H1 (cell line): ENCODE results near the gene NOTCH4. TPM values are rescaled to one million over a fixed set of nuclear protein-coding genes. Genes with fewer than 3 reads are reported as not detected.

Experiments used
- CTCF ChIA-PET: fragments of 300-600 bp; sonication (Branson Sonifier 250); formaldehyde crosslinking; loops from one replicate; lab custom pipeline; 2021; ENCODE audit not compliant: partially characterized antibody; lab: Charles Lee
- POLR2A ChIA-PET: fragments of 300-600 bp; sonication (Branson Sonifier 250); formaldehyde crosslinking; loops from one replicate; lab custom pipeline; 2021; ENCODE audit warnings: inconsistent platforms; ENCODE audit not compliant: partially characterized antibody; lab: Charles Lee
- DNase-seq, 2 experiments: peaks; one replicate each; pipeline versions ENCODE4 v3.0.0 to v3.0.0-alpha.2; 2010 to 2022; ENCODE audit warnings: low spot score in 2 of 2, low read depth in 1 of 2, mixed read lengths in 1 of 2
- FAIRE-seq: peaks from 2 replicates; lab custom pipeline; 2011; peaks lifted over from hg19 to GRCh38; lab: Jason Lieb, UNC
- H2AFZ ChIP-seq: 2 replicates; pipeline ENCODE4 v1.8.1; 2012; ENCODE audit warnings: low read length, inconsistent platforms
- H2AK5ac ChIP-seq: 2 replicates; pipeline ENCODE4 v1.6.1; 2013; ENCODE audit warnings: low read depth, low read length
- H2BK120ac ChIP-seq: replicated peaks from 2 replicates; pipeline ENCODE3; 2013; ENCODE audit warnings: low read depth, low read length, inconsistent platforms
- H2BK12ac ChIP-seq: 2 replicates; pipeline ENCODE4 v1.6.1; 2013; ENCODE audit warnings: low read depth, low read length
- H2BK15ac ChIP-seq: 2 replicates; pipeline ENCODE4 v1.6.1; 2013; ENCODE audit warnings: low read length
- H2BK20ac ChIP-seq: 2 replicates; pipeline ENCODE4 v1.6.1; 2013; ENCODE audit warnings: low read length
- H2BK5ac ChIP-seq: 2 replicates; pipeline ENCODE4 v1.6.1; 2013; ENCODE audit warnings: low read depth, low read length
- H3K14ac ChIP-seq: 2 replicates; pipeline ENCODE4 v1.6.1; 2013; ENCODE audit warnings: inconsistent platforms; ENCODE audit not compliant: insufficient read length
- H3K18ac ChIP-seq: 2 replicates; pipeline ENCODE4 v1.6.1; 2013; ENCODE audit warnings: low read length; ENCODE audit errors: extremely low read depth
- H3K23ac ChIP-seq: 2 replicates; pipeline ENCODE4 v1.6.1; 2013; ENCODE audit warnings: inconsistent platforms; ENCODE audit not compliant: insufficient read length
- H3K23me2 ChIP-seq: 2 replicates; pipeline ENCODE4 v1.6.1; 2013; ENCODE audit warnings: low read depth, low read length
- H3K27ac ChIP-seq: 2 replicates; pipeline ENCODE4 v1.6.1; 2011; ENCODE audit warnings: low read depth, low read length, inconsistent platforms
- H3K27me3 ChIP-seq, 4 experiments: replicated peaks in 1 of 4; 1 replicate in 1 of 4; 2 replicates in 3 of 4; pipeline versions ENCODE4 v1.6.1 to v1.8.1; 2011 to 2013; ENCODE audit warnings: low read length in 3 of 4, mild to moderate bottlenecking in 3 of 4, inconsistent platforms in 2 of 4, mixed read lengths in 2 of 4, moderate library complexity in 1 of 4; ENCODE audit not compliant: control insufficient read depth in 3 of 4, insufficient read depth in 3 of 4; ENCODE audit errors: extremely low read depth in 1 of 4
- H3K36me3 ChIP-seq, 4 experiments: 2 replicates each; pipeline versions ENCODE4 v1.6.1 to v1.8.1; 2011 to 2013; ENCODE audit warnings: mild to moderate bottlenecking in 4 of 4, low read length in 3 of 4, moderate library complexity in 2 of 4, control low read depth in 1 of 4, inconsistent platforms in 1 of 4; ENCODE audit not compliant: insufficient read depth in 4 of 4, control insufficient read depth in 2 of 4
- H3K4ac ChIP-seq: replicated peaks from 2 replicates; pipeline ENCODE3; 2013; ENCODE audit warnings: low read length, low read depth, mixed read lengths, inconsistent platforms; ENCODE audit not compliant: insufficient read length
- H3K4me1 ChIP-seq, 4 experiments: replicated peaks in 1 of 4; 1 replicate in 1 of 4; 2 replicates in 3 of 4; pipeline versions ENCODE4 v1.6.1 to v1.8.1; 2011 to 2013; ENCODE audit warnings: low read length in 3 of 4, inconsistent platforms in 2 of 4, mixed read lengths in 1 of 4; ENCODE audit not compliant: insufficient read depth in 4 of 4, control insufficient read depth in 3 of 4
- H3K4me2 ChIP-seq, 2 experiments: 2 replicates each; pipeline versions ENCODE4 v1.6.1 to v1.8.1; 2011 to 2013; ENCODE audit warnings: low read depth in 2 of 2, low read length in 2 of 2, control low read depth in 1 of 2, inconsistent platforms in 1 of 2, mild to moderate bottlenecking in 1 of 2; ENCODE audit not compliant: insufficient read depth in 1 of 2
- H3K4me3 ChIP-seq, 4 experiments: fragments of 200-600, 300-600 bp in 1 of 4; sonication (generic), shearing (Covaris generic), sonication (Bioruptor Twin) in 1 of 4; 2 replicates each; pipeline versions ENCODE4 v1.5.1 to v1.8.1; 2011 to 2016; ENCODE audit warnings: low read length in 4 of 4, low read depth in 3 of 4, control low read depth in 2 of 4, inconsistent platforms in 2 of 4, mild to moderate bottlenecking in 2 of 4, mixed read lengths in 1 of 4, moderate library complexity in 1 of 4; ENCODE audit not compliant: insufficient read depth in 2 of 4; ENCODE audit errors: extremely low read depth in 1 of 4
- H3K56ac ChIP-seq: replicated peaks from 2 replicates; pipeline ENCODE3; 2013; ENCODE audit warnings: low read depth, mild to moderate bottlenecking, mixed read lengths, low read length, inconsistent platforms; ENCODE audit not compliant: insufficient read length
- H3K79me1 ChIP-seq: 2 replicates; pipeline ENCODE4 v1.6.1; 2013; ENCODE audit warnings: low read depth, low read length, control low read depth
- H3K79me2 ChIP-seq, 2 experiments: 2 replicates each; pipeline versions ENCODE4 v1.6.1 to v1.8.1; 2012 to 2013; ENCODE audit warnings: low read length in 2 of 2, mild to moderate bottlenecking in 2 of 2, inconsistent platforms in 1 of 2; ENCODE audit not compliant: insufficient read depth in 2 of 2, control insufficient read depth in 1 of 2
- H3K9ac ChIP-seq, 4 experiments: replicated peaks in 1 of 4; 1 replicate in 1 of 4; 2 replicates in 3 of 4; pipeline versions ENCODE4 v1.6.1 to v1.8.1; 2011 to 2013; ENCODE audit warnings: low read depth in 3 of 4, low read length in 3 of 4, control low read depth in 2 of 4, mild to moderate bottlenecking in 2 of 4, moderate library complexity in 2 of 4, inconsistent platforms in 1 of 4; ENCODE audit errors: extremely low read depth in 1 of 4
- H3K9me3 ChIP-seq, 2 experiments: 2 replicates each; pipeline versions ENCODE4 v1.6.1 to v1.8.1; 2012 to 2013; ENCODE audit warnings: mild to moderate bottlenecking in 2 of 2, moderate library complexity in 2 of 2, control low read depth in 1 of 2, inconsistent platforms in 1 of 2, low read depth in 1 of 2, low read length in 1 of 2, mixed read lengths in 1 of 2; ENCODE audit not compliant: insufficient read depth in 2 of 2
- H4K20me1 ChIP-seq, 2 experiments: replicated peaks in 1 of 2; 2 replicates each; pipeline versions ENCODE3 to v1.8.1; 2011 to 2013; ENCODE audit warnings: inconsistent platforms in 2 of 2, low read length in 2 of 2, mild to moderate bottlenecking in 1 of 2; ENCODE audit not compliant: insufficient read depth in 2 of 2, control insufficient read depth in 1 of 2
- H4K5ac ChIP-seq: 2 replicates; pipeline ENCODE4 v1.6.1; 2013; ENCODE audit warnings: low read length, low read depth, mixed read lengths, inconsistent platforms; ENCODE audit not compliant: insufficient read length
- H4K8ac ChIP-seq: 2 replicates; pipeline ENCODE4 v1.8.0; 2013; ENCODE audit warnings: mild to moderate bottlenecking, moderate library complexity, low read length, inconsistent platforms; ENCODE audit not compliant: insufficient read depth; ENCODE audit errors: extremely low read depth
- H4K91ac ChIP-seq: replicated peaks from 2 replicates; pipeline ENCODE3; 2013; ENCODE audit warnings: low read length, mixed read lengths, inconsistent platforms; ENCODE audit not compliant: insufficient read length
- BRCA1 ChIP-seq: IDR thresholded peaks from 2 replicates; pipeline ENCODE4 v1.6.1; 2012; ENCODE audit warnings: low read depth, low read length, improper control_type of control experiment
- EP300 ChIP-seq, 2 experiments: IDR thresholded peaks; 1 replicate in 1 of 2; 2 replicates in 1 of 2; pipeline ENCODE4 v1.6.1; 2011 to 2012; ENCODE audit warnings: low read depth in 2 of 2, low read length in 2 of 2, mild to moderate bottlenecking in 2 of 2, borderline replicate concordance in 1 of 2, inconsistent platforms in 1 of 2, moderate library complexity in 1 of 2
- EZH2 ChIP-seq: fragments of 200-600 bp; sonication (generic); IDR thresholded peaks from 2 replicates; pipeline ENCODE4 v1.7.1; 2012; ENCODE audit warnings: low read depth, mild to moderate bottlenecking, moderate library complexity, low read length, inconsistent platforms; ENCODE audit not compliant: severe bottlenecking
- FOSL1 ChIP-seq: IDR thresholded peaks from 2 replicates; pipeline ENCODE4 v1.6.1; 2011; ENCODE audit warnings: mild to moderate bottlenecking, low read depth, low read length, moderate library complexity; ENCODE audit not compliant: insufficient read depth
- KDM4A ChIP-seq: IDR thresholded peaks from one replicate; pipeline ENCODE4 v1.7.1; 2012; ENCODE audit warnings: low read depth, mild to moderate bottlenecking, moderate library complexity, low read length, inconsistent platforms; ENCODE audit not compliant: severe bottlenecking
- PHF8 ChIP-seq: fragments of 200-600 bp; sonication (generic); conservative IDR thresholded peaks from 2 replicates; pipeline ENCODE4 v1.7.1; 2012; ENCODE audit warnings: low read depth, mild to moderate bottlenecking, inconsistent platforms, low read length, moderate library complexity
- SUZ12 ChIP-seq: fragments of 200-600 bp; sonication (generic); IDR thresholded peaks from 2 replicates; pipeline ENCODE4 v1.6.1; 2012; ENCODE audit warnings: mild to moderate bottlenecking, inconsistent platforms, low read length, moderate library complexity, mixed read lengths
- WGBS, 2 experiments: shearing (Covaris generic) in 1 of 2; methylation state at CpG; one replicate each; pipeline versions ENCODE4 v1.1.6 to v1.1.7; 2013 to 2015; ENCODE audit warnings: low lambda C conversion rate in 2 of 2, mixed read lengths in 2 of 2, inconsistent platforms in 1 of 2, low coverage in 1 of 2, missing lambda C conversion rate in 1 of 2; ENCODE audit not compliant: insufficient replicate concordance in 2 of 2, insufficient coverage in 1 of 2, insufficient read length in 1 of 2; ENCODE audit errors: extremely low coverage in 1 of 2, missing lambda C conversion rate in 1 of 2; 5-methylcytosine and 5-hydroxymethylcytosine counted together
- polyA plus RNA-seq, 7 experiments: library from polyadenylated mRNA; depleted of rRNA in 3 of 7; stranded (reverse) in 5 of 7; unstranded in 2 of 7; fragments of >200 nt in 5 of 7; fragments of 200-250 nt in 2 of 7; gene quantifications; 1 replicate in 5 of 7; 2 replicates in 1 of 7; 4 replicates in 1 of 7; pipeline versions ENCODE4 v1.2.1 to v1.2.3, GENCODE V29; 2011 to 2013; ENCODE audit warnings: missing spikeins in 2 of 7, mixed read lengths in 2 of 7
- total RNA-seq: library from RNA; stranded (reverse); fragmentation: NEBNext Ultra II Directional; extraction: Animal tissue kit (Norgen Biotek cat#: 25700); gene quantifications from 2 replicates; pipeline ENCODE4 v1.2.1, GENCODE V29; 2021
- TF ChIP-seq, protein P1 (sequence below): IDR thresholded peaks from 2 replicates; pipeline ENCODE4 v1.6.1; 2012; ENCODE audit warnings: low read length, inconsistent platforms

The NOTCH4 gene
- total and polyA plus RNA-seq, 2 of the 8 experiments (the other 6 are each of a cell fraction or from before 2014, with no cell fraction given): 1.9 to 2.8 TPM

DNA sequence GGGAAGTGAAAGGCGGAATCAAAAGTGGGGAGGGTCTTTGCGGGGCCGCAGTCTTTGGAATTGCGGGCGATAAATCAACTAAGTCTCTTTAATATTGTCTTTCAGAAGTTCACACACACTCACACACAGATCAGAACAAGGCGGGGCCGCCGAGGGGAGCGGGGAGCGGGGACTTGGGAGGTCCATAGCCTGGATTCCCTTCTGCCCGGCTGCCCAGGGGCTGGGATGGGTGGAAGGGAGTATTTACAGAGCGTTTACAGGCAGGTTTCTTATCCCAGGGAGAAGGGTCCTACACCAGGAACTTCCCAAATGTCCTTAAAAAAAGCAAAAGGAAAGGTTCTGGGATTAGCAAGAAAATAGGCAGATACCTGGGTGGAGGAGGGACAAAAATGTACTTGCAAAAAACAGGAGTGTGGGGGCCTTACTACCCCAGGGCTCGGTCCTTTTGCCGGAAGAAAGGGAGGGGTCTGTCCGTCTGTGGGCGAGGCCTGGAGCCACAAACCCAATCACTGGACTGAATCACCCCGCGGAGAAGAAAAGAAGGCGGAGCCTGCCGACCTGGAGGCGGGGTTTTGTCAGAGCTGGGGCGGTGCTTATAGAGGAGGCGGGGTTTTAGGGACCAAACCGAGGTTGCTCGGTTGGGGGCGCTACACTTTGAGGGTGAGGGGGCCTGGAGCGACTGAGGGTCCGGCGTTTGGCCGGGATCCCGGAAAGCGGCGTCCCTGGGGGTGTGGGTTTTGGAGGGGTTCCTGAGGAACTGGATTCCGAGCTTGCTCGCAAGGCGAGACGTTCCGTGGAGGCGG, 75.4 kb downstream of the NOTCH4 start:
- no peak for FAIRE-seq
- H3K4ac ChIP-seq: no peak overlapping the region
- no peak overlapping the region for H2BK12ac ChIP-seq
- H3K4me3 ChIP-seq: peak overlapping the region; percentile 51 to 76 (median 70)
- ChIA-PET CTCF (interaction anchor here (0.7 to 4.7 kb wide), 17 partner anchors 10 to 265 kb away, joined by 3 to 23 read pairs (median 5); partner anchors contain the start of genes ATF6B, GPSM3 and PBX2), POLR2A (interaction anchor here (0.8 to 9.2 kb wide), 11 partner anchors 10 to 822 kb away, joined by 3 to 70 read pairs (median 4); partner anchors contain the start of genes AGPAT1, ATF6B, FKBPL and PBX2)
- peak; percentile 72 to 90 for DNase-seq
- peaks cover 18% of the 10 kb centered on the region for H3K23me2 ChIP-seq
- H4K91ac ChIP-seq: no peak overlapping the region
- H3K36me3 ChIP-seq: no peaks in the 10 kb centered on the region
- H3K79me1 ChIP-seq: no peaks in the 10 kb centered on the region
- no peaks in the 10 kb centered on the region for H3K79me2 ChIP-seq
- peaks cover 4 to 41% (median 37%) of the 10 kb centered on the region in 4 experiments for H3K27me3 ChIP-seq
- peak overlapping the region; percentile 67; the same call in 1 of the 2 replicates for H2AFZ ChIP-seq
- H3K4me1 ChIP-seq: peaks cover 10 to 33% (median 16%) of the 10 kb centered on the region in 4 experiments
- no peaks in the 10 kb centered on the region for H4K20me1 ChIP-seq
- no peak overlapping the region for H2BK5ac ChIP-seq
- no peak overlapping the region for H3K14ac ChIP-seq
- no peak overlapping the region for H2BK120ac ChIP-seq
- no peak overlapping the region for H4K5ac ChIP-seq
- no peak overlapping the region for H2BK20ac ChIP-seq
- H3K23ac ChIP-seq: no peak overlapping the region
- H2BK15ac ChIP-seq: no peak overlapping the region
- H2AK5ac ChIP-seq: no peak overlapping the region
- H3K4me2 ChIP-seq: peak overlapping the region; percentile 94 to 100
- no peak overlapping the region for H3K56ac ChIP-seq
- no peaks in the 10 kb centered on the region for H3K9me3 ChIP-seq
- peak overlapping the region; percentile 85; the same call in 1 of the 2 replicates for H4K8ac ChIP-seq
- H3K9ac ChIP-seq: peak overlapping the region in 1 of 4 experiments; percentile 26; a peak in 2 of 7 replicates
- peak overlapping the region; percentile 32; the same call in 1 of the 2 replicates for H3K18ac ChIP-seq
- WGBS, 2 experiments: 5% methylated on average over 39 of the region's 39 CpGs; no CpG with 5 or more reads in 1 of the 2 experiments
- no peak overlapping the region for H3K27ac ChIP-seq
- TF ChIP-seq, protein P1, sequence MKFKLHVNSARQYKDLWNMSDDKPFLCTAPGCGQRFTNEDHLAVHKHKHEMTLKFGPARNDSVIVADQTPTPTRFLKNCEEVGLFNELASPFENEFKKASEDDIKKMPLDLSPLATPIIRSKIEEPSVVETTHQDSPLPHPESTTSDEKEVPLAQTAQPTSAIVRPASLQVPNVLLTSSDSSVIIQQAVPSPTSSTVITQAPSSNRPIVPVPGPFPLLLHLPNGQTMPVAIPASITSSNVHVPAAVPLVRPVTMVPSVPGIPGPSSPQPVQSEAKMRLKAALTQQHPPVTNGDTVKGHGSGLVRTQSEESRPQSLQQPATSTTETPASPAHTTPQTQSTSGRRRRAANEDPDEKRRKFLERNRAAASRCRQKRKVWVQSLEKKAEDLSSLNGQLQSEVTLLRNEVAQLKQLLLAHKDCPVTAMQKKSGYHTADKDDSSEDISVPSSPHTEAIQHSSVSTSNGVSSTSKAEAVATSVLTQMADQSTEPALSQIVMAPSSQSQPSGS: no peak
- TF ChIP-seq BRCA1: no peak
- TF ChIP-seq SUZ12: no peak
- no peak for TF ChIP-seq EZH2
- TF ChIP-seq KDM4A: peak; percentile 46
- TF ChIP-seq PHF8: no peak
- no peak for TF ChIP-seq FOSL1
- TF ChIP-seq EP300 (IDR thresholded peaks at IDR 0.05; ENCODE audit: borderline replicate concordance in 1 of 2, low read depth in 2 of 2, low read length in 2 of 2): no peak
